GM19025 (cell line): ENCODE measurements around the gene RTN4R.

Experiments
- ATAC-seq: cut with Tn5 transposase; IDR thresholded peaks from one replicate; pipeline ENCODE4 v1.9.1; 2021; ENCODE audit warnings: mild to moderate bottlenecking, low read depth, moderate library complexity; ENCODE audit not compliant: unreplicated experiment

The RTN4R gene

DNA sequence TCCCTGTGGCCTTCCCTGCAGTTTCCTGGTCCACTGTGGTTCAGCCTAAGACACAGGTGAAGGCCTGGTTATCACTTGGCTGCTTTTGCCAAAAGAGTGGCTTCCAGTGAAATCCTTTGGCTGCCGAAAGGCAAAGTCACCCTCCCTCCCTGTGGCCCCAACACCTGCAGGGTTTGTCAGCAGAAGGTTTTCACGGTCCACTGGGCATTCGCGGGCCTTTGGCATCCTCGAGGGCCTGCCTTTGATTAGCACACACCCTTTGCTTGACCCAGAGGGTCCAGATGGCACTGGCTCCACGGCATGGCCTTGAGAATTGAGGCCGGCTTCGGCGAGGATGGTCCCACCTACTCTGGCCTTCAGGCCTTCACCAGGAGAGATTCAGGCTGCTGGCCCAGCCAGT is 35.3 kb downstream of the RTN4R start:
- ATAC-seq: no peak

DNA sequence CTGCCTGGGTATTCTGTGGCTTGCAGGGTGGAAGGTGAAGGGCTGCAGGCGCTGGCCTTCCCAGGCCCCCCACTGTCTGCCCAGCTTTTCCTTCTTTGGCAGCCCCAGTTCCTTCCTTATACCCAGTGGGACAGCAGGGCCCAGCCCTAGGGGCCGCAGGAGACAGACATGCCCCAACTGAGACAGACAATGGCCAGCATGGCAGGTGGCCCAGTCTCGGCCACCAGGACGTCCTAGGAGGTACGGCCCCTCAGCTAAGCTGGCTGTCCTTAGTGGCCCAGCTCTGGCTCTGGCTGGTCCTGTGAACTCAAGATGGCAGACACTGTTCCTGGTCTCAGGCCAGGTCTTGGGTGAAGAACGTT is 35.9 kb downstream of the RTN4R start:
- no peak for ATAC-seq

DNA sequence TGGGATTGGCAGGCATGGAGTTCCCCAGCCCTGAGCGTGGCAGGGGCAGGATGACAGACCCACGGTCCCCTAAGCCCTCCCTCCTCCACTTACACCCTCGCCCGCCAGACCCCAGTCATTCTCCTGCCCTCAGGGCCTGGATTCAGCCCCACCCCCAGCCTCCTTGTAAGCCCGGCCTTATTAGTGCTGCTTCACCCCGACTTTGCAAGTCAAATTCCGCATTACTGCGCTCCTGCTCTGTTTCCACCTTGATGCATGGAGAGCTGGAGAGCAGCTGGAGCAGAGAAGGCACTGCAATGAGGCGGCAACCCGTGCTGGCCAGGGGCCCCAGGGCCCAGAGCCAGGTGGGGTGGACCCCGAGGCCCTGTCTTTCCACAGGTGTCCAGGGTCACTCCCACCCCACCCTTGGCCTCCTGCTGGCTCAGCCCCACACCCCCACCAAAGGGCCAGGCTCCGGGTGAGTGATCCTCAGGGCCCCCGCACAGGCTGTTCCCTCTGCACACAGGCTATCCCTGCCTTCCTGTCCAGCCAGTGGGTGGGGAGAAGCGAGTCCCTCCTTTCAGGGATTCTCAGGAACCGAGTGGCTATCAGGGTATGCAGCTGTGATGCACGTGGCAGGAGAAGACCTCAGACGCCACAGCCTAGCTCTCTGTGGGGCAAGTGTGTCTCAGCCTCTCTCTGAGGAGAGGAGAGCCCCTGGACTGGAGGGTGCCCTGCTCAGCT is 36.4 kb downstream of the RTN4R start:
- no peak for ATAC-seq

DNA sequence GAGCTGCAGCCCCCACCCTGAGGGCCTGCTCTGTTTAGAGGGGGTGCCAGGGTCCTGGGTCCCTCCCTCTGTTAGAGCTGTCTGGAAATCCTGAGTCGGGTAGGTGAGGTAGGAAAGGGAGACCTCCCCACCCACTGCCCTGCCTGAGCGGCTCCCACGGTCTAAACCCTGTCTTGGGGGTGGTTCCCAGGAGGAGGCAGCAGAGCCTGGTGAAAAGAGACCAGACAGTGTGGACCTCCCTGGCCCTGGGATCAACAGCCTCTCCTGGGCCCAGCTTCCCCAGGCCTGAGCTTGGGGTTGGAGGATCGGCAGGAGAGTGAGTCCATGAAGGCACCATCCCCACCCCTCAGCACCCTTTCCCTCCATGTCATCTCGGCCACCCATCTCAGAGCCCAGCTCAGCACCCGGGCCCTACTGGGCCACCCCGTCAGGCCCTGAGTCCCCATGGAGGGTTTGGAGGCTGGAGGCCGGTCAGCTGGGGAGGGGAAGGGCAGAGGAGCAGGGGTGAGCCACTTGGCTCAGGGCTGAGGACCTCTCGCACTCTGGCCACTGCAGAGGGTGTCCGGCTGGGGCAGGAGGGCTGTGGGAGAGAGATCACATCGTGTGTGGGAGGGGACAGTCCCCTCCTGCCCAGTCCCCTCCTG is 37.2 kb downstream of the RTN4R start:
- ATAC-seq: no peak

DNA sequence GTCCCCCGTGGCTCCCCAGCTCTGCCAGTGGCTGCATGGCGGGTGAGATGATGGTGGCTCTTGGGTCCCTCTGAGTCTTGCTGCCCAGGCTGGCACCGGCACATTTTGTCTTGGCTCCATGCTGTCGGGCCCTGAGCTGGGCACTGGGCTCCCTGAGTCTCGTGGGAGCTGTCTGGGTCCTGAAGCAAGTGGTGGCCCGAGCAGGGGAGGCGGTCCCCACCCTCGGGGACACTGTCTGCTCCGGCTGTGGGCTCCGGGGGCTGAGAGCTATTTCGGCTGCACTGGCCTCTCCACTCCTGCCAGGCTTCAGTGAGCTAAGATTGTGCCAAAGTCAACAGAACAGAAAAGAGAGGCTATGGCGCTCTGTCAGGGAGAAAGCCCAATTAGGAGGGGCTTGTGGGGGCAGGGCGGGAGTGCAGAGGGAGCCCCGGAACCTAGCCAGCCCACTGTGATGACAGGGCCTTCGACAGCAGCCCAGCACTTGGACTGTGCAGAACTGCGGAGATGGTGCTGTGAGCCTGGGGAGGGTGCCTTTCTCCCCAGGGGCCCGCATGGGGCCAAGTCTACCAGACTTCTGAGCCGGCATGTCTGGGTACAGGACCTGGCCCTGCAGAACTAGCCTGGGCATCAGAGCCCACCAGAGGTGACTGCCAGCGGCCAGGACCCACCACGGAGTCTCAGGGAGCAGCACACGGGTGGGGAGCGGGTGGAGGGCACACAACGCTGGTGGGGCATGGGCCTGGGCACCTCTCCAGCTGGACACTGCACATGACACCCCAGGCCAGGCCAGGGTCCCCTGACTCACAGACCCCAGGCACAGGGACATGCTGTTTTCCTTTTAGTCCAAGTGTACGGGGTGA is 38.0 kb downstream of the RTN4R start:
- ATAC-seq: no peak

DNA sequence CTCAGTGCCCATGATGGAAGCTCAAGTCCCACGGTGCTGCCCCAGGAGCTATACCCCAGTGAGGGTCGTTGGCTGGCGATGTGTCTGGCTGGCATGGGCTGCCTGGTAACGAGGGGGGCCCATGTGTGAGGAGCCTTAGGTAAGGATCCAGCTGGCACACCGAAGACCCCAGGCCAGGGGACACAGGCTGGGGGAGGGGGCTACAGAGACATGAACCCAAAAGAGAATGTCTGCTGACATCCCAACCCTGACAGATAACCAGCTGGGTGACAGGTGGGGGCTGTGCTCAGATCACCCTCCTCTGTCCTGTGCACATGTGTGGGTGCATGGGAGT is 39.2 kb downstream of the RTN4R start:
- no peak for ATAC-seq

DNA sequence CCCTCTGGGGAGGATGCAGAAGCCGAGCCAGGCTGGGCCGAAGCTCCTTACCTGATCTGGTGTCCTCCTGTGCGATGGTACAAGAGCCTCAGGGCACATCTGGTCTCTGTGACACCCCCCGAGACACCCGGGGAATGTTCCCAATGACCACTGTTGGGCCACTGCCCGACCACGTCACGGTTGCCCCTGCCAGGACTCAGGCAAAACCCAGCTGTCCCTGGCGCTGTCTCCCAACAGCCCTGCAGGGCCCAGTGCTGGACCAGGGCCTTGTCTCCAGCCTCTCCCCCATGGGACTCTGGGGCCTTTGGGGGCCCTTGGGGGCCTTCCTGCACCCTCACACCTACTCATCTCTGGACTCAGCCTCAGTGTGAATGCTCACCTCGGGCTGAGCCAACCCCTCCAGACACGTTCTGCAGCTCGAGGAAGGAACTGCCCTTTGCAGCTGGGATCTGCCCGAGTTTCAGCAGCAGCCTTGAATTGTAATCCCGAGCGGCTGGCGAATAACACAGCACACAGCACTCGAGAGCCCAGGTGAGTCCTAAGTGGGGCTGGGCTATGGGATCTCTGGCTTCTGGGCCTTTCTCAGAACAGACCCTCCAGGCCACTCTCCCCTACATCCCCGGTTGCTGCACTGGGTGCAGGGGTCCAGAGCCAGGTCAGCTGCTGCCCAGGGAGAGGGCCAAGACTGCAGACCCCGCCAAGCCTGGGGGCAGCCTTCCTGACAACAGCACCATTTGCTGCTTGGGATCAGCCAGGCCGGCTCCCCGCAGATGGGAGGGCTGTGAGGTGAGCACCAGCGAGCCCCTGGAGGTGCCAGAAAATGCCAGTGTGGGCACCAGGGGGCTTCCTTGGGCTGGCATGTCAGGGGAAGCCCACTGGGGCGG is 39.8 kb downstream of the RTN4R start:
- no peak for ATAC-seq

DNA sequence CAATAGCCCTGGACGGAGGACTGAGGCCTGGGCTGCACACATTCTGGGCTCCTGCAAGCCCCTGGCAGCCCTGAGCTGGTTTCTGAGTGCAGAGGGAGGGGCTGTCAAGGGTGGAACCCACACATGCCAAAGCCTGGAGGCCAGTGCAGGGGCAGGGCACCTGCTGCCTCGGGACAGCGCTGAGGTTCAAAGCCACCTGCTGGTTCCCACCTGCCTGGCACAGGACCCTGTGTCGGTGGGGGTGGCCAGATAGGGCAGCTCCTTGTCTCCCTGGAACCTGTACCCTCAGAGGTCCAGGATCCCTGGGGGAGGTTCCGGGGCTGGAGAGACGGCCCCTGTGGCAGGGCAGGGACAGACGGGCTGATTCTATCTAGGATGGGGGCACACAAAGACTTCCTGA is 40.8 kb downstream of the RTN4R start:
- no peak for ATAC-seq

DNA sequence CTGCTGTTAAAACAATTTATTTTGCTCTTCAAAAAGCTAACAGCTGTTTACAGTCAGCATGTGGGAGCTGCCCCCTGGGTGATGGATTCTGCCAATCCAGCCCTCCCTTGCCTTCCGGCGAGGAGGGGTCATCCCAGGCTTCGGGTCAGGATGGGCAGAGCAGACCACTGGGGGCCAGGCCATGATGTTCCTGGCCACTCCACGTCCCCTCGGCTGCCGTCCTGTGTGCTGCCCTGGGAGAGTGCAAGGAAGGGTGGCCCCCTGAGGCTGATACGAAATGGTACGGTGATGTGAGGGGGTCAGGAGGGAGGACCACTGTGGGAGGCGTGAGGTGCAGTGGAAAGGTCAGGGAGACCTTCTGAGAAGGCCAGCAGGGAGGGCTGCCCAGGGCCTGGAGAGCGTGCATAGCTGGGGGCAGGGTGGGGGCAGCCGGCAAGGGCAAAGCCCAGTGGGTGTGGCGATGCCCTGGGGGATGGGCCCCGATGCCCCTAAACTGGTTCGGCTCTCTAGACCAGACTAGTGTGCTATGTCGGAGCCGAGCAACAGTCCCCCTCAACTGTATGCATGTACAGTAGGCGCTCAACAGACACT is 41.3 kb downstream of the RTN4R start:
- no peak for ATAC-seq

DNA sequence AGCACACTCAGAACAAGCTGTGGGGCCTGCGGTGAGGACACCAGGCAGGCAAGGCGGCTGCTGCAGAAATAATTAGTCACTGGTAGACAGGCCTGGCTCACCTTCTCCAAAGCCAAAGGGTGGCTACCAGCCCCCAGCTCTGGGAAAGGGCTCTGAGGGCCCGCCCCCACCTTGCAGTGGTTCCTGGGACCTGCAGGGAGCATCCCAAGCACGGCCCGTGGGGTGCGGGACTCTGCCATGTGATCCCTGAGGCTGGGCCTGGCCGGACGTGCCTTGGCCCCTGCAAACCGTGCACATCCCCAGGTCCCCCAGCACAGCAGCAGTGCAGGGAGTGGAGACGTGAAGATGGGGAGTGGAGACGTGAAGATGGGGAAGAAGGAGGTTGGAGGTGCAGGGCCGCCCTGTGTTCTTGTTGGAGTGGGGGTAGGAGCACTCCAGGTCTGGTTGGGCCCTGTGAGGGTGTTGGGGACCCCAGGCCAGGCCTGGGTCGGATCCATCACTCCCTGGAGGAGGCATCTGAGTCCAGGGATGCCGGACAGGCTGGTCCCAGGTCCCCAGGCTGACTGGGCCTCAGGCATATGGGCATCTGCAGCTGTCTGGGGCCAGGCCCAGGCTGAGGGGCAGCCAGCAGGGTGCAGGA is 41.9 kb downstream of the RTN4R start:
- no peak for ATAC-seq

DNA sequence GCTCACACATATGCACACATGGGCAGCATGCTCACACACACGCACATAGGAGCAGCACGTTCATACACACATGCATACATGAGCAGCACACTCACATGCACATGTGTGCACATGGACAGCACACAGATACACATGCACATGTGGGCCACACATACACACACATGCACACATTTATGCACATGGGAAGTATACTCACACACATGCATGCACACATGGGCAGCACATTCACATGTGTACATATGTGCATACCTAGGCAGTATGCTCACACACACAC is 42.5 kb downstream of the RTN4R start:
- no peak for ATAC-seq

DNA sequence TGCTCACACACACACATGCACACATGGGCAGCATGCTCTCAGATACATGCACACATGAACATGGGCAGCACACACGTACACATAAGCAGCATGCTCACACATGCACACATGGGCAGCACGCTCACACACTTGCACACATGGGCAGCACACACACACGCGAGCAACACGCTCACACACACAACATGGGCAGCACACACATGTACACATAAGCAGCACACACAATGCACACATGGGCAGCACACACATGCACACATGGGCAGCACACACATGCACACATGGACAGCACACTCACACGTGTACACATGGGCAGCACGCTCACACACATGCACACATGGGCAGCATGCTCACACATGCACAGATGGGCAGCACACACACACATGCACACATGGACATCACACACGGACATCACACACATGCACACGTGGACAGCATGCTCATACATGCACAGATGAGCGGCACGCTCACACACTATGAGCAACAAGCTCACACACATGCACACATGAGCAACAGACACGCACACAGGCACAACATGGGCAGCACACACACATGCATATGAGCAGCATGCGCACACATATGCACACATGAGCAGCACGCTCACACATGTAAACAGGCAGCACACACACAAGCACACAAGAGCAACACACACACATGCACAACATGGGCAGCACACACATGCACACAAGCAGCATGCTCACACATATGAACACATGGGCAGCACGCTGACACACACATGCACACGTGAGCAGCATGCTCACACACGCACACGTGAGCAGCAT is 43.0 kb downstream of the RTN4R start:
- no peak for ATAC-seq

DNA sequence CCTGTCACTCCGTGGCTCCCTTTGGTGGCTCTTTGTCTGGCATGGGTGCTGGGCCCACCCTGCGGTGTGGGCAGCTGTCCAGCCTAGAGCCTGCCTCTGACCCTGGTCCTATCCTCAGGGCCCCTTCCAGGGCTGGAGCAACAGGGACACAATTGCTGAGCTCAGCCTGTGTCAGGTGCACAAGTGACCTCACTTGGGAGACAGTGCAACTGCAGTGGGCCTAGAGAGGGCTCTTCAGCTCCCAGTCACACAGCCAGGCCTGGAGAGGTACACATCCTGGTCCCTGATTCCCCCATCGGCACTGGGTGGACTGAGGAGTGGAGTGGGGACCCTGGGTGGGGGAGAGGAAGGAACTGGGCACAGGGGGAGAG is 43.9 kb downstream of the RTN4R start:
- no peak for ATAC-seq

DNA sequence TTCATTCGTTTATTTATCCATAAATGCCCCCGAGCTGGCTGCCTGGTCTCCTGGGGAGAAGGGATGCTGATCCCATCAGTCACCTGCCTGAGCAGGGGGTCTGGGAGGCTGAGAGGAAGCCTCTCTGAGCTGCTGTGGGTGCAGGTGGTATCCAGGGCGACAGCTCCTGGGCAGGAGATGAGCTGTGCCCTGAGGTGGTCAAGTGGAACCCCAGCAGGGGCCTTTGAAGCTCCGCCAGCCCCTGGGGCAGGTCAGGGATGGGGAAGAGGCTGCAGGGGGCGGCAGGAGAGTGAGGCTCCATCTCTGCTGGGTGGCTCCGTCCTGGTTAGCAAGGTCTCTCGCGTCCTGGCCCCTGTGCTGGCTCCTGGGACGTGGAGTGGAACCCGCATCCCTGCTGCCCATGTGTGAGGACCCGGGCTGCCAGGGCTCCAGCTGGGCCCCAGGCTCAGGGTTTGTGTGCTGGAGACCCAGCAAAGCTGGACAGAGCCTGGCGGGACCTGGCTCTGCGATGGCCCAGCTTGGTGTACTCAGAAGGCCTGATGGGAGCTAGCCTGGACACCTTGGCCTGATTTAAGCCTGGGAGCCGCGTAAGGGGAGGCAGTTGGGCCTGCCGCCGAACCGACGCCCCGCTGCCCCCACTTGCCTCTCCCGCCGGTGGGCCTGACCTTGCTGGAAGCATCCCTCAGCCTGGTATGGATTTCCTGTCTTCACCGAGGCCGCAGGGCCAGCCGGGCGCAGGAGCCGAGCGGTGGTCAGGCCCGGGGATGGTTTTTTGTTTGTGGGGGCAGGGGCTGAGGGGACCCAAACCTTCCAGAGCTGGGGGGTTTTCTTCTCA is 44.5 kb downstream of the RTN4R start:
- no peak for ATAC-seq

DNA sequence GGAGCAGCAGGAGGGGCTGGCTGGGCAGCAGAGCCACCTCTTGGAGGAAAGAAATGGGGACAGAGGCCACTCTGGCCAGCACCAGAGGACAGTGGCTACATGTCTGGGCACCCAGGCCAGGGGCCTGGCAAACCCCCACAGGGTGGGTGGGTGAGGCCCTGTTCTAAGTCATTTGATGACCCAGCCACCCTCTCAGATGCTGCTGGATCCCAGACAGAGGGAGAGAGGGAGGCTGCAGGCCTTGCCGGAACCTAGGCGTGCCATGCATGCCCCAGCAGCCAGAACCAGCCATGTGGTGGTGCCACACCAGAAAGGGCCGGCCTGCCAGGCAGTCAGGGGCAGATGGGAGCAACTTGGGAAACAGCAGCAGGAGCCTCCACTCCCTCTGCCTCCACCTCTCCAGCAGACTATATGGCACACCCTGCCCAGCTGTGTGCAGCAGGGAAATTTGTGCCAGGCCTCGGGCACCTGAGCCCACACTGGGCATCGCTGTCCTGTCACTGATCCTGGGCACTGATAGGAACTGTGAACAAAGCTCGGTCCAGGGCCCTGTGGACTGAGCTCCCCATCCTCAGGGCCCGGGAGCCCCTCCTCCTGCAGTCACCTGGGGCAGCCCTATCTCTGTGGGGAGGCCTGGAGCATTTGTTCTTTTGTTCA is 45.2 kb downstream of the RTN4R start:
- ATAC-seq: no peak

DNA sequence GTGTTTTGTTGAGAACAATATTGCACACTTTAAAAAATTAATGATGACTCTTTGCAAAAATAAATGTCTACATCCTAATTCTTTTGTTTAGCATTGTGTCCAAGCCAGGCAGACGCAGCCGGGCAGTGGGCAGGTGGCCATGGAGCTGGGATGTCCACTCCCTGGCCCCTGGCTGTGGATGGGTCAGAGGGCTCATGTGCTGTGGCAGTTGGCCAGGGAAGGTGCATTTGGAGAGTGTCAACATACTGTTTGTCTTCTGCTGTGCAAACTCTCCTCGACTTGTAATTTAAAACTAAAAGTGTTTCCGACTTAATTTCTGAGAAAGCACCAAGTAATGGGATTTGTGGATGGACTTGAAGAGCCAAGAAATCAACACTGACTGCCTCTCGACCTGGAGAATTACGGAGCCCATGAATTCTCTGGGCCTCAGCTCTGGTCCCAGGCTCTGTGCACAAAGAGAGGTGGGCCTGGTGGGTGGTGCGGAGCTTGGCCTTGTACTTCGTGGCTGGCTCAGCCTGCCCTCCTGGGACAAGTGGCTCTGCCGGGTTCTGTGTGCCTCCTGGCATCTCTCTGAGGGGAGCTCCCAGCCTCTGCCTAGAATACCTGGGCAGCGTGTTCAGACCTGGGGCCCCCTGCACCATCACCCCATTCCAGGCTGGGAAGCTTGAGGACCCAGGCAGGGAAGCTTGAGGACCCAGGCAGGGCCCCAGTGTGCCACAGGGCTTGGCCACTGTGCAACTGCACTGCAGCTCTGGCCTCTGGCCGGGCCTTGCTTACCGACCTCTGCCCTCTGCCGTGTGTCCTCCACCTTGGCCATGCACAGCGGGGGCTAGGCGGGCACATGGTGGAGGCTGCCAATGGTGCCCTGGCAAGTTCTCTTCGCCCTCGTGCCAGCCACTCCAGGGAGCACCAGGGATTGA is 46.4 kb downstream of the RTN4R start:
- no peak for ATAC-seq

DNA sequence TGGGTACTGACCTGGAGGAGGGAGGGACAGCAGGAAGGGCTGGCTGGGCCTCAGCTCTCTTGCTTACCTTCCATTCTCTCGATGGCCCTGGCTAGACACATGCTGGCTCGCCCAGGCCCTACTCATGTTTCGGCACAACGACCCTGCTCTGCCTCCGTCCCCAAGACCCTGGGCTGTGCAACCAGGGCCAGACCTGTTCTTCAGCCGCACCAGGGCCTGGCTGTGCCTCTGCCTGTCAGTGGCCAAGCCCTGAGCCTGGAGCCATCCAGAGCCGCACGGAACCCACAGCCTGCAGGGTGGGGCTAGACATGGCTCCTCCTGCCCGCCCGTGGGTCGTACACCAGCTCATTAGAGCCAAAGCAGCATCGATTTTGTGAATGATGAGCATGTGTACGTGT is 47.5 kb downstream of the RTN4R start:
- no peak for ATAC-seq
